CD4-positive, alpha-beta T cell treated with Interleukin-4 for 4 hours (primary cell): Measurements from ENCODE around the gene SUSD4.

Experiments
- DNase-seq: peaks from one replicate; pipeline ENCODE4 v3.0.0-alpha.2; 2020

The SUSD4 gene

GRCh38 chr1:223328566-223328965 lies 35.4 kb downstream of the SUSD4 start:
- DNase-seq: no peak

DNA sequence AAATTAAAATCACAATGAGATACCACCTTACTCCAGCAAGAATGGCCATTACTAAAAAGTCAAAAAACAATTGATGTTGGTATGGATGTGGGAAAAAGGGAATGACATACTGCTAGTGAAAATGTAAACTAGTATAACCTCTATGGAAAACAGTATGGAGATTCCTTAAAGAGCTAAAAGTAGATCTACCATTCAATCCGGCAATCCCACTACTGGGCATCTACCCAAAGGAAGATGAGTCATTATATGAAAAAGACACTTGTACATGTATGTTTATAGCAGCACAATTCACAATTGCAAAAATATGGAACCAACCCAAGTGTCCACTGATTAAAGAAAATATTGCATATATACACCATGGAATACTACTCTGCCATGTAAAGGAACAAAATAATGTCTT lies 37.2 kb downstream of the SUSD4 start:
- no peak for DNase-seq

DNA sequence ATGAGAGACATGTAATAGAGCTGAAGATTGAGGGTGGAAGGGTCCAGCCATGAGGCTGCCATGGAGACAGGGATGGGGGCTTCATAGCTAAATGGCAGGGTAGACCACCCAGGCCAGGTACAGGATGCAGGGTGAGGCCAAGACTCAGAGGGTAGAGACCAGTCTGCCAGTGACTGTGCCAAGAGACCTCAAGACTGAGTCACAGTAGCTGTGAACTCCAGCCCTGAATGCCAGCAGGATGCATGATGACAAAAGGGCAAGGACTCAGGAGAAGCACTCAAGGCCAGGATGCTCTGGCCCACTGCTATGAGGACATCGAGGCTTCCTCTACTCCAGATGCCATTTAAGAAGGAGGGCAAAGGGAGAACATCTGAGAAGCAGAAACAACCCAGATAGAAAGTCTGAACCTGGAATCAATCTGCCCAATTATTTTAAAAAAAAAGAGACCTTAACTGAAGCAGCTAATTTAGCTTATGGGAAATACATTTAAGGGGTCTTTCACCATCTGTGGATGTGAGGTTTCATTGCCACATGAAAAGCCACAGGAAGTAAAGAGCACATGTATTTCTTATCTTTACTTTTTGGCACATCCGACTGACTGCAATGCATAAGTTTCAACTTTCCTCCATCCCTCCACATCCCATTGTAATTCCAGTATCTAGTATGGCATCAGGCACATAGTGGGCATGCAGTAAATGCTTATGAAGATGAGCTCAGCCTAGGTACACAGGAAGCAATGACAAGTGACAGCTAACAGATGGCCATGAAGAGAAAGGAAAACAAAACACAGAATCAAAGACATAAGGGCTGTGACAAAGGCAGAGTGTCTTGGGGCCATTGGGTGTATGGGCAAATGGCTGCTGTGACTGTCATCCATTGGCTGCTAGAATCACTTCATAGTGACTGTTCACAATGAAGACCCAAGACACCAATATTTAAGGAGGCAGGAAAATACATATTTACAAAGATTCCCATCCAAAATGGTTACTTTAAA lies 40.2 kb downstream of the SUSD4 start:
- DNase-seq: no peak

GRCh38 chr1:223322868-223323267 lies 41.1 kb downstream of the SUSD4 start:
- DNase-seq: no peak

GRCh38 chr1:223320959-223321358 lies 43.0 kb downstream of the SUSD4 start:
- DNase-seq: no peak

GRCh38 chr1:223319905-223320580 lies 43.9 kb downstream of the SUSD4 start:
- DNase-seq: no peak

- DNase-seq: no peak
These were observed 44.6 kb downstream of the SUSD4 start for GRCh38 chr1:223319398-223319797.

GRCh38 chr1:223316082-223316481 lies 47.9 kb downstream of the SUSD4 start:
- DNase-seq: no peak

GRCh38 chr1:223315665-223316064 lies 48.3 kb downstream of the SUSD4 start:
- DNase-seq: no peak

DNA sequence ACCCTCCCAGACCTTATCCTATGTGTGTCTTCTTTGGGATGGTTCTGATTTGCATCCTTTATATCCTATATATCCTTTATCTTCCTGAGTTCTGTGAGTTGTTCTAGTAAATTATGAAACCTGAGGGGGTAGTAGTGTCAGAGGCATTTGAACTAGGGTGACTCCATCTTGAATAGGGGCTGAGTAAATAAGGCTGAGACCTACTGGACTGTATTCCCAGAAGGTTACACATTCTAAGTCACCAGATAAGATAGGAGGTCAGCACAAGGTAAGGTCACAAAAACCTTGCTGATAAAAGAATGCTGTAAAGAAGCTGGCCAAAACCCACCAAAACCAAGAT lies 50.6 kb downstream of the SUSD4 start:
- no peak for DNase-seq

GRCh38 chr1:223312705-223313414 lies 51.1 kb downstream of the SUSD4 start:
- no peak for DNase-seq

DNA sequence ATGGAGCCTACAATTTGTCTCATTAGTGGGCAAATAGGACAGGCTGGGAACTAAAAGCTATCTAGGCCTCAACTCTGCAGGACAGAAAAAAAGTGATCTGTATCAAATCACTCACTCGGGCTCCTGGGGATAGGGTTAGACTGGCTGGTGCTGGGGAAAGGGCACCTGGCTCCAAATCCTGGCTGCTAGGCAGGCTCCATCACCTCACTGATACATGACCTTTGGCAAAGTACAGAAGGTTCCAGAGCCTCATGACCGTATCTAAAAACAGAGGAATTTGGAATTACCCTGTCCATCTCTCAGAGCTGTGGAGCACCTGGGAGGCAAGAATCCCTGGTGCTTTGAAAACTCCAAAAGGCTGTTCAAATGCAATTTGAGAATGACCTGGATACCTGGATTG lies 51.7 kb downstream of the SUSD4 start:
- no peak for DNase-seq

GRCh38 chr1:223311826-223312225 lies 52.1 kb downstream of the SUSD4 start:
- DNase-seq: no peak

DNA sequence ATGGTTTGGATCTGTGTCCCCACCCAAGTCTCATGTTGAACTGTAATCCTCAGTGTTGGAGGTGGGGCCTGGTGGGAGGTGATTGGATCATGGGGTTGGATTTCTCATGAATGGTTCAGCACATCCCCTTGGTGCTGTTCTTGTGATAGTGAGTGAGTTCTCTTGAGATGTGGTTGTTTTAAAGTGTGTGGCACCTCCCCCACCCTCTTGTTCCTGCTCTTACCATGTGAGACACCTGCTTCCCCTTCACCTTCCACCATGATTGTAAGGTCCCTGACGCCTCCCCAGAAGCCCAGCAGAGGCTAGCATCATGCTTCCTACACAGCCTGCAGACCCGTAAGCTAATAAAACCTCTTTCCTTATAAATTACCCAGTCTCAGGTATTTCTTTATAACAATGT lies 55.8 kb downstream of the SUSD4 start:
- DNase-seq: no peak

DNA sequence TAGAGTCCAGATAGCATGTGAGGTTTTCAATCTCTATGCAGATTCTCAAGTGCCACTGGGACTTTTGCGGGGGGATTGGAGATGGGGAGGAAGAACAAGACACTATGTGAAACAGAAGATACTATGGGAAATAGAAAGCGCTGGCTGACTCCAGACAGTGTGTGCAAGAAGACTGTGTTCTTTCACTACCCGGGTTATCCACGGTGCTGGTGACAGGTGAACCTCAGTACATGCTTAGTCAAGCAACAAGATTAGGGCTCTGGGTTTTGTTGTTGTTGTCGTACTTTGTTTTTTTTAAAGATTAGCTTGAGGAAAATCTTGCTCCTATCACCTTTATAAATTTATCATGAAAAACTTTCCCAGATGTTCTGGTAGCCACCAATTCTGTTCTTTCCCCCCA lies 56.4 kb downstream of the SUSD4 start:
- no peak for DNase-seq

DNA sequence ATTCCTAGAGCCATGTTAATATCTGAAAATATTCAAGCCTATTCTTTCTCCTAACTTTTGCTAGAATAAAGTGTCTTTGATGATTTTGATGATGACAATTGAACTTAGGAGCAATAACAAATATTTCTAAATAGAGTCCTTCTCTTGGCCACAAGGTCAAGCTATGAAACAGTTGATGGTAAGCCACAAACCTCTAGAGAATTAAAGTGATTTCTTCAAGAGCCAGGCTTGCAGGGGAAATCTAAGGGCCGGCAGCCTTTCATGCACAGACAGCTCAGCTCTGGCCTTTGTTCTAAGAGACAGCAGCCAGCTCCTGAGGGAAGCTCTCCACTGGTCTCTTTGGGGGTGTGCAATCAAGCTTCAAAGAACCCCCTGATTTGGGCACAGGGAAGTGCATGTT lies 59.0 kb downstream of the SUSD4 start:
- no peak for DNase-seq

GRCh38 chr1:223301371-223301770 lies 62.6 kb downstream of the SUSD4 start:
- DNase-seq: no peak

DNA sequence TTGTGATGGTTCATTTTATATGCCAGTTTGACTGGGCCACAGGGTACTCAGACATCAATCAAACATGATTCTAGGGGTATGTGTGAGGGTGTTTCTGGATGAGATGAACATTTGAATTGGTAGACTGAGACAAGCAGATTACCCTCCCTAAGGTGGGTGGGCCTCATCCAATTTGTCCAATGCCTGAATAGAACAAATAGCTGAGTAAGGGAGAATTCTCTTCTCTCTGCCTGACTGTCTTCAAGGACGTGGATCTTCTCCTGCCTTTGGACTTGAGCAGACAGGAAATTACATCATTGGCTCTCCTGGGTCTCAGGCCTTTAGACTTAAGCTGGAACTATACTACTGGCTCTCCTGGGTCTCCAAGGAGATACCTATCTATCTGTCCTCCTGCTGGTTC lies 64.4 kb downstream of the SUSD4 start:
- no peak for DNase-seq

- DNase-seq: no peak
These were observed 65.3 kb downstream of the SUSD4 start for GRCh38 chr1:223298701-223299100.

GRCh38 chr1:223297800-223298199 lies 66.2 kb downstream of the SUSD4 start:
- no peak for DNase-seq

DNA sequence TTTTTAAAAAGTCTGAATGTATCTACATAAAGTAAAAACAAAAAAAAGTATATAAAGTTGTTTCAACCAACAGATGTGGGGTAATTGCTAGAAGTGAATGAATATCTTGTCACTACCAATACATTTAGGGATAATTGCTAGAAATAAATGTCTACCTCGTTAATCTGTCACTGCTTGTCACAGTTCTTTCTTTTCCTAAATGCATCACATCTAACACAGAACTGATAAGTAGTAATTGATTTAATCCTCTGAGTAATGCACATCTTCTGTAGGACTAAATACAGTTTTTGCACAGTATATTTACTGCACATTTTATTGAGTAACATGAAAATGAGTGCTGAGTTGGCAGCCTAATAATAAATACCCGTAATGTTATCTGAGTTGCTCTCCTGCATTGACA lies 72.2 kb downstream of the SUSD4 start:
- no peak for DNase-seq

DNA sequence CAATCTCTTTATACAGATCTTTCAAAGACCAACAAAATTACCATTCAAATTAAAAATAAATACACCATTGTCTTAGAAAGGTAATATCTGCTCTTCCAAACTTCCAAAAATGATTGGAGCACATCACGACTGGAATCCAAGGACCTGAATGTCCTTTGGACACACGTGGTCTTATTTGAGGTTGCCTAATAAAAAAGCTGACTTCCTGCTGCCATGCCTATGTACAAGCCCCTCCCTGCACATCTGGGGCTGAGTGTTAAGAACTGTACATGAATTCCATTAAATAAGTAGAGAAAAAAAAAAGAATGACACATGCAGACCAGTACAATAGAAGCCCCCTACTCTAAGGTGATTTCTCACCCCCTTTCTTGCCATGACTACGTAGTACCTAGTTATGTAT lies 73.6 kb downstream of the SUSD4 start:
- no peak for DNase-seq

DNA sequence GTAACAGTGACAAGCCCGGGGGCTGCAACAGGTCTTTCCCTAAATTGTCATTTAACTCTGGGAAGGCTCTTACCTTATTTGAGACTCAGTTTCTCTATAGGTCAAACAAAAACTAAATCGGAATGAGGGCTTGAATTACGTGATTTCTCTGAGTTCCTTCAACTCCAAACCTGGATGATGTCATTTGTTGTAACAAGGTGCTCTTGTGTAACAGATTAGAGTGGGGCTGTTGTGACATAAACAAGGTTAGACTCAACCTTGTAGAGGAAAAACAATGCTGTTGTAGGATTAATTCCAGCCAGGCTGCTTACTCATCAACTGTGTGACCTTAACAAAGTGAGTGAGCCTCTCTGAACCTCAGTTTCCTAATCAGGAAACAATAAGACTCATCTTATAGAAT lies 74.4 kb downstream of the SUSD4 start:
- DNase-seq: no peak

GRCh38 chr1:223288826-223289225 lies 75.2 kb downstream of the SUSD4 start:
- DNase-seq: no peak
